A673 (cell line): ENCODE measurements around the gene CNTN5.

Source experiments
- EZH2 ChIP-seq: fragments of 200-600 bp; sonication (generic); IDR thresholded peaks from 2 replicates; pipeline ENCODE4 v1.6.1; 2017; ENCODE audit warnings: borderline replicate concordance, low read depth, mild to moderate bottlenecking, mixed read lengths, antibody characterized with exemption, low read length; ENCODE audit not compliant: poor library complexity, severe bottlenecking
- TF ChIP-seq, protein P1 (sequence below): fragments of 300-800, 200-600 bp; sonication (generic); conservative IDR thresholded peaks from 2 replicates; pipeline ENCODE4 v1.5.1; 2017; ENCODE audit warnings: low read depth, mild to moderate bottlenecking, antibody characterized with exemption, low read length, moderate library complexity, mixed read lengths

DNA sequence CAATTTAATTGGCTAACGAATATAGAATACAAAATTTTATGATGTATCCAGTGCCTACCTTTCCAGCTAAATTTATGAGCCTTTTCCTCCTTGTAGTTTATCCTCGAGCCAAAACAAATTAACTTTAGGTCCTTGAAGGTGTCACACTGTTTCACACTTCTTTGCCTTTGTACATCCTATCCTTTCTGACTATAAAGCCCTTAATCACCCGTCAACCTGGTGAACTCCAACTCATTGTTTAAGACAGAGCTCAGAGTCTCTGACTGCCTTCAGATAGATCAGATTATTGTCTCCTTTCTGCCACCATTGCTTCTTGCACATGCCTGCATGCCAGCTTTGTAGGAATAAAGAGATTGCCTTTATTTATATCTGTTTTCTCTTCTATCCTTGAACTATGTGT, 58.8 kb downstream of the CNTN5 start:
- TF ChIP-seq, protein P1, sequence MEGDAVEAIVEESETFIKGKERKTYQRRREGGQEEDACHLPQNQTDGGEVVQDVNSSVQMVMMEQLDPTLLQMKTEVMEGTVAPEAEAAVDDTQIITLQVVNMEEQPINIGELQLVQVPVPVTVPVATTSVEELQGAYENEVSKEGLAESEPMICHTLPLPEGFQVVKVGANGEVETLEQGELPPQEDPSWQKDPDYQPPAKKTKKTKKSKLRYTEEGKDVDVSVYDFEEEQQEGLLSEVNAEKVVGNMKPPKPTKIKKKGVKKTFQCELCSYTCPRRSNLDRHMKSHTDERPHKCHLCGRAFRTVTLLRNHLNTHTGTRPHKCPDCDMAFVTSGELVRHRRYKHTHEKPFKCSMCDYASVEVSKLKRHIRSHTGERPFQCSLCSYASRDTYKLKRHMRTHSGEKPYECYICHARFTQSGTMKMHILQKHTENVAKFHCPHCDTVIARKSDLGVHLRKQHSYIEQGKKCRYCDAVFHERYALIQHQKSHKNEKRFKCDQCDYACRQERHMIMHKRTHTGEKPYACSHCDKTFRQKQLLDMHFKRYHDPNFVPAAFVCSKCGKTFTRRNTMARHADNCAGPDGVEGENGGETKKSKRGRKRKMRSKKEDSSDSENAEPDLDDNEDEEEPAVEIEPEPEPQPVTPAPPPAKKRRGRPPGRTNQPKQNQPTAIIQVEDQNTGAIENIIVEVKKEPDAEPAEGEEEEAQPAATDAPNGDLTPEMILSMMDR: no peak
- TF ChIP-seq EZH2: no peak
